ENCODE results near the gene PRKCE.
"Not testable (repeated sequence)": the region's sequence is repeated elsewhere in the genome, so short reads cannot be mapped to it uniquely, and the experiment has no call there.

The PRKCE gene

DNA sequence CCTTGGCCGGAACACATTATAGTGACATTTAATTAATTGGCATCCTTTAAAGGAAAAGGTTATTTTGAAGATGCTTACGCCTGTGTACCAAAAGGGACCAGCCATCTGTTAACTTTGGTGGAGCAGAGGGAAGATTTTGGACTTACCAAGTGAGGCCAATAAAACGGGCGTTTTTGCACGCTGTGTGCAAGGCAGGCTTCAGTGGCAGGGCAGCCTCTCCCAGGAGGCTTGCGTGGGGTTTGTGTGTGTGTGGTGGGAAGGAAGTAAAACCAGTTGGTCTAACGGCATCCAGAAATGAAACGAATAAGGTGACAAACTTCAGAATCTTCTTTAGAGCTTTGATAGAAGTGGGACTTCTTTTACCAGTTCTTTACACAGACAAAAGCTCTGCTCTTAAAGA lies 191.7 kb downstream of the PRKCE start:
- no peak for DNase-seq

DNA sequence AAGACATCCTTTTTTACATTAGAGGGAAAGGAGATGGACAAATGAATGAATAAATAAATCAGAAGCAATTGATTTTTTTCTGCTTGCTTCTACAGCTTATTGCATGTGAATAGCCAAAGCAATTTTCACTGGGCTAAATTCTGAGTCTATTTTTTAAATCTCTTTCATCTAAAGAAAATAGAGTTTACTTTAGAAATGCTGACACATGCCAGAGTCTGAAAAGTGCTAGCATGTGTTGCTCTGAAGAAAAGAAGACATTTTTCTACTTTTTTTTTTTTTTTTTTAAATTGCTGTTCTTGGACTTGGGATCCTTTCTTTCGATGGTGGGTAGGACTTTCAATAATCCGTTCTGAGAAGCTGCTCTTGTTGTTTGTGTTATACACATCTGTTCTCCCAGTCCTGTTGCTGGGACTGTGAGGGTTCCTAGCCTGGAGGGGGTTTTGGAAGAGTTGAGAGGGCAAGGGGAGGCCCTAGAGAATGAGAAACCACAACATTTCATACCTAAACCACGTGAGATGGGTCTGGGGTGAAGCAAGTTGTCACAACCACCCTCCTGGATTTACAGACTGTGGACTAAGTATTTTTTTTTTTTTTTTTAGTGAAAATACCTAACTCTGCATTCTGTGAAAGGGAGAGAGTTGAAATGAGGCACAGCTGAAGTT lies 193.5 kb downstream of the PRKCE start:
- no peak for DNase-seq

DNA sequence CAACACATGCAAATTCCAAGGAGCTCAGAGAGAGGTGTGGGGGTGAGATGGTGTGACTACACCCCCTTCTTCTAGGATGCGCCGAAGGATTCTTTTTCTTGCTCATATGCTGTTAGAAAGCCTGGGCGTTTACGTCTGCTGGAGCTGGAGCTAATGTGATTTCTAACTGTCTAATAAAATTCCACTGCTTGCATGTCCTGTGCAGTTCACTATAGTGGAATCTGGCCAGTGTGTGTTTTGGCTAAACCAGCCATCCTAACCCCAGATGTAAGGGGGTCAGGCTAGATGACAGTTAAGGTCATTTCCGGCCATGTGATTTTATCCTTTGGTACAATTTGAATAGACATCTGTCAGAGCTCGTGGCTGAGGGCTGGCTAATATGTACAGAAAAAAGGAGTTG lies 194.1 kb downstream of the PRKCE start:
- no peak for DNase-seq

DNA sequence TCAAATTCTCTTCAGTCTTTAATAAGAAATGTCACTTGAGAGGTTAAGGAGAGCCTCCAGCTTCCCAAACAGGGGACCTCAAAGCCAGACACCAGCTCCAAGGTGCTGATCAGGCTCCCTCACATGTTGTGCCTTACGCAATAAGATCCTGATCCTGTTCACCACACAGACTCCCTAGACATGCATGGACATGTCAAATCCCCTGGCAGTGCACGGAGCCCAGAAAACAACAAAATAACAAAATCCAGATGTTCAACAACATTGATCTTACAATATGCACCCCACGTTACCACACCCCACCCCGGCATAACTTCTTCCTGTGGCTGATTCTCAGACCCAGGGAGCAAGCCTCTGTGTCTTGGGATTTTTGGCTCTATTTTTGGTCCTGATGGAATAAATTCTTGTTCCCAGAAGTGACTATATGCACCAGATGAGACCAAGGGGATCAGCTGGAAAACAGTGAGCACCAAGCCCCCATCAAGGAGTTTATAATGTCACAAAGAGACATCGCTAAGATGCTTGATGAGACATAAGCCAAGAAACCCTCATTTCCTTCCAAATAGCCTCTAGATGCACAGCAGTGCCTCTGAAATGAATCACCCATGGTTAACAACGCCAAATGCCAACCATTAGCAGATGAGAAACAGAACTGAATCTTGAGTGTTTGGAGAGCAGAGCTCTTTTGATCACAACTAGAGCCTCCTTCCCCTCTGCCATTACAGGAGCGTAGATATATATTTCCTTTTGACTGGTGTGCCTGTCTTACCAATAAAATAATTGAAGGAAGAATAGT lies 198.2 kb downstream of the PRKCE start:
- DNase-seq, result no peak

DNA sequence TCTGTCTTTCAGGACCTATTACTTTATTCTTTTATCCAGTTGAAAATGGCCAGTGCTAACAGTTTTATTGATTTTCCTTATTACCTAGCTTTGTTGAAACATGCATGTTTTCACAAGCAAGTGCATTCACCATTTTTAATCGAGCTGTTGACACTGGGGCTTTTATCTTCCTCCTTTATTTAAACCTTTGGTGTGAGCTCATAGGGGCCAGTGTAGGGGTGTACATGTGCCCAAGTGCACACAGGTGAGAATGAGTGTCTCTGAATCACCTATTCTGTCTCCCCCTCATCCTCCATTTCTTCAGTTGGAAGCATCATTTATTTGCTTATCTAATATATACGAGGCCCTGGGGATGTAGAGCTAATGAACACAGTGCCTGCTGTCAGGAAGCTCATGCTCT lies 199.1 kb downstream of the PRKCE start:
- no peak for DNase-seq

DNA sequence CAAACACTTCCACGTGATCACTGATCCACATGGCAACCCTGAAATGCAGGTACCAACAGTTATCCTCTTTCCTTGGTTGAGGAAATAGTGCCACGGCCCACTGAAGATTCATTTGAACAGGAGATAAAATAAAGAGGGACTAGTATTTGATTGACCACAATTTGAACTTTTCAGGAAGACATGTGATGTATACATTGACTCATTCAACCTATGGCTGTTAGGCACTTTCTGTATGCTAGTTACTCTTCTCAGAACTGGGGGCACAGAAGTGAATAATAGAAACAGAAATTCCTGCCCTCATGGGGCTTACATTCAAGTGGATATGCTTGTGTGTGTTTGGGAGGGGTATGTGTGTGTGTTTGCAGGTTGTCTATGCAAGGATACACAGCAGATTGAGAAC lies 199.6 kb downstream of the PRKCE start:
- no peak for DNase-seq

DNA sequence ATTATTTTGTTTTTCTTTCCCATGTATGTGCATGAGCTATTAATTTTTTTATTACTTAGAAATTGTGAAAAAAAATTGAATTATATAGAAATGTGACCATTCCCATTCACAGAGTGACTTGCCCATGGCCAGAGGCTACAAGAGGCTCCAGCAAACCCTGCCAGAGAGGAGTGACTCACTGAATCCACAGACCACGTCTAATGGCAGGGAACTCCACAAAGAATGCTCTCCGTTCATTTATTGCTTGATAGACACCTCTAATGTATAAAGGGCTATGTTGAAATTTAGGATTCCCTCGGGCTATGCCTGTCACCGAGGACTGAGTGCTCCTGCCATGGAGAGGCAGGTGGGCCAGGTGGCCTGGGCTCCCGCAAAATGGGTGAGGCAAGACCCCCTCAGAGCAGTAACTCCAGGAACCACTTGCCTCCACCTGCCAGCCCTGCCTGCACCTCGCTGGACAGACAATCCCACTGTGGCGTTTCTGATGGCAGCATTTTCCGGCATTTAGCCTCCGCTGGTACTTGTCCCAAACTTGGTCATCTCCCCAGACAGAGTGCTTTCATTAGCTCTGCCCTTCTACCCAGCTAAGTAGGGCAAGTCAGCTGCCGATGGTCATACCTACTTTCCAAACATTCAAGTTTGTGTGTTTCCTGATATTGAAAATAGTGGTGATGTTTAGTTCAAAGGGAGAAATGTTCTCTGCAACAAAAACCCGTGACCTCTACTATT lies 200.3 kb downstream of the PRKCE start:
- DNase-seq, result no peak

DNA sequence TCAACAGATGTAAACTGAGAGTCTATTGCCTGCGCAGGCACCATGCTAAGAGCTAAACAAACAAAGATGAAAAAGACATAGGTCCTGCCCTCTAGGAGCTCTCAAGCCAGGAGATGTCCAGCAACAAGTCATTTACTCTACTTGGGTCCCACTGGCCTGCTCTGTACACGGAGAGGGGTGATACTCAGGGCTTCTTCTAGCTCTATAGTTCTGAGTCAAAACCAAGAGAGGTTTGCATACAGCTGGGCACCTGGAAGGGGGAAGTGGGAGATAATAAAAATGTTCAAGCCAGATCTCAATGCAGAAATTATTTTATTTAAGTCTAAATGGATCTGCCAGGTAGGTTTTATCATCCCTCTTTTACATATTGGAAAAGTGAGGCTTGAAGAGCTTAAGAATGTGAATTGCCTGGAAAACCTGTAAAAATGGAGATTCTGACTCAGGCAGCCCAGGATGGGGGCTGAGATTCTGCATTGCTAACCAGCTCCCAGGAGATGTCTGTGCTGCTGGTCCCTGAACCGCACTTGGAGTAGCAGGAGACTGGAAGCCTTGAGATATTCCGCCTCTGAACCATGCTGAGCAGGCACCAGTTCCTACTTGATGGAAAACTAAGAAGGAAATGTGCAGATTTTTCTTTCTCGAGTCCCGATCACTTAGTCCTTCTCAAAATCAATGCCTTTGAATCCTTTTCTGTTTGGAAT lies 201.1 kb downstream of the PRKCE start:
- DNase-seq, result no peak

DNA sequence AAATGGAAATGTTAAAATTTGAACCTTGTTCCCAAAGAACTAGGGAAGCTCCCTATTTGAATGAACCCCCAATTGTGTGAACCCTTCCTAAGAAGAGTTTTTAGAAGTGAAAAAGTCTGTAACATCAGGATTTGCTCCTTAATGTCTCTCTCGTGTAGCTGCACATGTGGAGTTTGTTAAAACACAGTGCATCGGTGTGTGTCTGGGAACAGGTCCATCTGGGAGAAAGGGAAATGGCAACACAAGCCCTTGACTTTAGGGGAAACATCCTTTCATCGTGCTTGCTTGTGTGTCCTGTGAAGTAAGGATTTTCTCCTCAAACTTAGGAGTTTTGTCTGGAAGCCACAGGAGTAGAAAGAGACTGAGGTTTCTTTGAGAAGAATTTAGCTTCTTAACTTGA lies 203.9 kb downstream of the PRKCE start:
- DNase-seq, result no peak

DNA sequence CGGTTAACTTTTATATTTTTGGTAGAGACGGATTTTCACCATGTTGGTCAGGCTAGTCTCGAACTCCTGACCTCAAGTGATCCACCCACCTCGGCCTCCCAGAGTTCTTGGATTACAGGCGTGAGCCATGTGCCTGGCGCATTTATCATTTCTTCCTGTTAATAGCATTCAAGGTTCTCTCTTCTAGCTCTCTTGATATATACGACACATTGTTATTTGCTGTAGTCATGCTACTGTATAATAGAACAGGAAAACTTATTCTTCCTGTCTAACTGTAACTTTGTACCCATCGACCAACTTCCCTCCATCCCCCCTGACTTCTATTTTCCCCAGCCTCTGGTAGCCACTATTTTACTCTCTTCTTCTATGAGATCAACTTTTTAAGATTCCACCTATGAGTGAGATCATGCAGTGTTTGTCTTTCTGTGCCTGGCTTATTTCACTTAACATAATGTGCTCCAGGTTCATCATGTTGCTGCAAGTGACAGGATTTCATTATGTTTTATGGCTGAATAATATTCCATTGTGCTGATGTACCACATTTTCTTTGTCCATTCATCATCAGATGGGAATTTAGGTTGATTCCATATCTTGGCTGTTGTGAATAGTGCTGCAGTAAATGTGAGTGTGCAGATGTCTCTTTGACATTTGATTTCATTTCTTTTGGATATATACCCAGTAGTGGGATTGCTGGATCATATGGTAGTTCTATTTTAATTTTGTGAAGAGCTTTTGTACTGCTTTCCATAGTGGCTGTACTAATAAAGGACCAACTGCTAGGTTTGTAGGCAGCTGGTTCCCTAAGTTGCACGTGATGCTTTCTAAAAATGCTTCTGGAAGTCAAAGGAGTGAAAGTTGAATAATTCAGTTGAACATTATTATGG lies 205.2 kb downstream of the PRKCE start:
- DNase-seq, result no peak

DNA sequence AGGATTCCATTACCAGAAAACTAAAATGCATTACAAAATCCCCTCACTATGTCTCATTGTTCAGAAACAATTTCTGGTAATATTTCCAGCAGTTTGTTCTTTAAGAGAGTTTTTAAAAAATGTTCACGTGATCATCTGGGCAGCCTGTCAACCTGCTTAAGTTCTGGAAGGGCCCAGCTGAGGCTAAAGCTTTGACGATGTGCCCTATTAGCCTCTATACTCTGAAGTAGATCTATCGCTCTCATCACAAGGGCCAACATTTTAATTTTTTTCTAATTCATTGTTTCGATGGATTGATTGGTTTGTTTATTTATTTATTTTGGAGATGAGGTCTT lies 205.8 kb downstream of the PRKCE start:
- no peak for DNase-seq

DNA sequence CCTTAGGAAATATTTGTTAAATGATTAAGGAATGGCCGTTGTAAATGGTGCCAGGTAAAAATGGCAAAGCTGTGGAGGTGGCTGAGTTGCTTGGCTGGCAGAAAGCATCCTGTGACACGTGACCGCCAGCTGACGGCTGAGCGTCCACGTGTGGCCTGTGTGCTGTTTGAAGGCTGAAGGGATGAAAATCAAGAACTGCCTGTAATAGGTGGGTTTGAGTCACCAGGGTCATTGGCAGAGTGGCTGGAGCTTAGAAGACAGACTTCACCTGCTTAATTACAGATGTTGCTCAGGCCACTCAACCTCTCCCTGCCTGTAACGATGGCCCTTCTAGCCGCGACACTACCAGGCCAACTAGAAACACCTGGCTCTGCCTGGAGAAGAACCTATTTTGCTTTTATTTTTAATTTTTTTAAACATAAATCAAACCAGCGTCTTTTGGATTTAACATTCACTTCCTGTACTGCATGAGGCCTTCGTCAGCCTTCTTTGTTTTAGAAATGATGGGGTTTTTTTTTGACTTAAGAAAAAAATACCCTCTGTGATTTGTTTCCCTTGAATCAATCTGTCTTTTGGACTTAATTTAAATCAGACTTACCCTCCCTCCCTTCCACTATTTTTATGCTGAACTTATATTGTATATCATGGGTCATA lies 206.5 kb downstream of the PRKCE start:
- peak; percentile 39 to 53 for DNase-seq

DNA sequence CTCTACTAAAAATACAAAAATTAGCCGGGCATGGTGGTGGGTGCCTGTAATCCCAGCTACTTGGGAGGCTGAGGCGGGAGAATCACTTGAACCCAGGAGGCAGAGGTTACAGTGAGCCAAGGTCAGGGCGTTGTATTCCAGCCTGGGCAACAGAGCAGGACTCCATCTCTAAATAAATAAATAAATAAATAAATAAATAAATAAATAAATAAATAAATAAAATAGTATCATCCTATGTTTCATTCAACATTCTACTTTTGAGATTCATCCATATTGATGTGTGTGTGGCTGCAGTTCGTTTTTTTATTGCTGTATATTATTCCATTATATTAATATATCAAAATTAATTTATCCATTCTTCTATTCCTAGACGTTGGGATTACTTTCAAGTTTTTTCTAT lies 207.4 kb downstream of the PRKCE start:
- not testable (repeated sequence) for DNase-seq

DNA sequence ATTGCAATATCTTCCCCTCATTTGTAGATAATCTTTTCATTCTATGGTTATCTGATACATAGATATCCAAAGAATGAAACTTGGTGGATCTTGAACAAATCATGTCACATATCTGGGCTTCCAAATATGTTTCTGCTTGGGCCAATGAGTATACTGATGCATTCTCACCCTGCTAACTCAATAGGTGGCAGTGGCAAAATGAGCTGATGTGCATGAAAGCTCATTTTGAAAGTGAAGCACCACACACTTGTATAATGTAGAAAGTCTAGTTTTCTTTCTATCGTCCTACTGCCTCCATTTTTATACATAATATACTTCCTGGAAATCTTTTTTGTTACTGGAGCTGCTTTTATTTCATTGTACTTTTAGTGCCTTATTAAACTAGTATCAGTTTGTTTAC lies 208.2 kb downstream of the PRKCE start:
- no peak for DNase-seq

DNA sequence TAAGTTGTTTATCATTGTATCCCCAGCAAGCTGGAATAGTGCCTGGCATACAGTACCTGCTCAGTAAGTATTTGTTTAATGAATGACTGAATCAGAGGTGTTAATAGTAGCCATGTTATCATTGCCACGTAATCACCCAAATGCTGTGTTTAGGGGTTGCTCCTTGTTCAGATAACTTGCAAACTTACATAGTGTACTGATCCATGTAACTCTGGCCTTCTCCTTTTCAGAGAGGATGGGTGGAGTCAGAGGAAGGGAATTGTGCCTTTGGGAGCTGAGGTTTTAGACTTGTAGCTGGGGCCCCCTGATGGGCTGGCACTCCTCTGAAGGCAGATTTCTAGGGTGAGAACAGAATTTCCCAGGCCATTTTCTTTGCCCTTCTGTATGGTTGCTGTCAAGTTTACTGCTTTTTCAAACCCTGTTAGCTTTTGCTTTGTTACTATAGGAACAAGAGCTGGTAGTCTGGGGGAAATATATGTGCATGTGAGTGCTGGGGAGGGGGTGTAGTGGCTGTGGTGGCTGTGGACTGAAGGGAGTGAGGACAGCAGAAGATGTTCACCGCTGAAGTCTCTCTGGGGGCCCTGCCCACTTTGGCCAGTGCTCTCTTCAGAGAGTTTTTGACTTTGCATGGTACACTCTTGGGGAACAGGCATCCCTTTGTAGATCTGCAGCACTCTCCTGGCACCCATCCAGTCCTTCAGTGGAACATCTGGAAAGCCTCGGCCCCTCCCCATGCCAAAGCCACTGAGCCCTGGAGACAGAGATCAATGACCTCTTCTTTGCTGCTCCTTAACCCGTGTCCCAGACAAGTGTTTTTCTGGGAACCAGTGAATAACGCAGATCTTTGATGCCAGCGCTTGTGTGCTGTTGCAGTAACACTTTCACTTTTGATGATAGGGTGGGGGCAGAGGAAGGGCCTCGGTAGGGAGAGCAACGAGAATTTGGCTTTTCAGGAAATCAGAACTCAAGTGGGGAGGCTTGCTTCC lies 209.0 kb downstream of the PRKCE start:
- DNase-seq, result no peak

DNA sequence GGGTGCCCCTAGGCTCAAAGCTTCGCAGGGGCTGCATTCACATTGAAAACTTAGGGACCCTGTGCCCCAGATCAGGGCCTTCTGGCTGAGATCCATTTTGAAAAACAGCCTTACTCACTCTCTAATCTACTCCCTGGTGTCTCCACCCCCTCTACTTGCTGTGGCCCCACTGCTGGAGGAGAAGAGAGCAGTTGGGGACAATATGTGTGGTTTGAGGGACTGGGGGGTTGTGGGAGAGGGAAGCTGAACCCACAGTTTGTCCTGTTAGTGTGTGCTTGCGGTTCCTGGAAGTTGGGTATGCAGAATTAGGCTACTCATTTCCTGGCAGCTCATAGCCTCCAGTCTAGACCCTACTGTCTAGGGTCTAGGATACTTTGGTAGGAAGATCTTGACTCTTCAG lies 211.4 kb downstream of the PRKCE start:
- DNase-seq, result no peak

DNA sequence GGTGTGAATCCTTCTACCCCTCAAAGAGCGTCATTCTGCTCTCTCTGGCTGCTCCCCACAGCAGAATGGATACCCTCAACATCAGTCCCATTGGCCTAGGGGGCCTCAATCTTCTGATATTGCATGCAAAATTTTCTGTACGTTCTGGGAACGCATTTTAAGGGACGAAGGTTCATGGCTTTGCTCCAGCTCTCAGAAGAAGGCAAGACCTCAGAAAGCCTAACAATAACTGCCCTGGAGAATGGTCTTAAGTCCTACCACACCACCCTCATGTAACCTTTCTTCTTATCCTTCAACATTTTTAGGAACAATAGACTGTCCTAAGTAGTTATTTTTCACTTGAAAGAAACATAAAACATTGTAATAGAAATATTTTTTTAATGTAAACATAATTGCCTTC lies 212.6 kb downstream of the PRKCE start:
- no peak for DNase-seq

DNA sequence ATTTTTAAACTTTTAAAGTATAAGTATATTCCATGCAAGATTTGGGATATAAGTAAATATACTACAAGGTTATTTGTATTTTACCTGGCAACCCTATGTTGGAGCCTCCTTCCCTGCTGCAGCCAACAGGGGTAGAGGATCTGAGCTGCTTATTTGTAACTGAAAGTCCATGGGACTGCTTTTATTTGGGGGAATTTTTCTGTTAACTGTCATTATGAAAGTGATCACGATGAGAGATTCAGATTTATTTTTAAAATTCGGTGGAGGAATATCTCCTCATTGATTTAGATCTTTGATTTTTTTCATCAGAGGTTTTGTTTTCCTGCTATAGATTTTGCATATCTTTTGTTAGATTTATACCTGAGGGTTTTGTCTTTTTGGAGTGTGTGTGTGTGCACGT lies 215.9 kb downstream of the PRKCE start:
- DNase-seq, result no peak

DNA sequence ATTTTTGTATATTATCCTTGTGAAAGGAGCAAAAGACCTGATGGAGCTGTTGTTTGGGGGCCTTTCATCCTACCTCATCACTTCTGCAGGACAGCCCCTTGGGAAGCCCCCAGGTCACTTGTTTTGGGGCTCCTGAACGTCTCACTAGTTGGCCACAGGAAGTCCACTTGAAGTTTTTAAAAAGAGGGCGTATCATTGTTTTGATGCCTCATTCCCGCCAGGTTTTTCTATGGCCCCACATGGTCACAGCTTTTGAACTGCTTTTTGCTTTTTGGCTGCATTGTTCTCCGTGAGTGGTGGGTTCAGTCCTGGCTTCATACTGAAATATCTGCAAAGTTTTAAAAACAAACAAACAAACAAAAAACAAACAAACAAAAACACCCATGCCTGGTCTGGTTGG lies 216.3 kb downstream of the PRKCE start:
- DNase-seq, result no peak

DNA sequence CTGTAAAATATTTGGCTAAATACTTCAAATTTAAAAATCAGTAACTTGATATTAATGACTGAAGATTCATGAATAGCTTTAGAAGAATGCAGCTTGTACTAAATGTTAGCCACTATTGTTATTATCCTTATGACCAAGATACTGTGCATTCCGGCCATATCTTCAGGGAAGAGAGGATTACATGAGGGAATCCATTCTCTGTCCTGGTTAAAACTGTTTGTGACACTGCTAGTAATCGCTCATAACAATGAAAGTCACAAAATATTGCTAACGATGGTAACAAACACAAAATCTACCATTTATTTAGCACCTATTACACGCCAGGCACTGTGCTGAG lies 217.7 kb downstream of the PRKCE start:
- no peak for DNase-seq

DNA sequence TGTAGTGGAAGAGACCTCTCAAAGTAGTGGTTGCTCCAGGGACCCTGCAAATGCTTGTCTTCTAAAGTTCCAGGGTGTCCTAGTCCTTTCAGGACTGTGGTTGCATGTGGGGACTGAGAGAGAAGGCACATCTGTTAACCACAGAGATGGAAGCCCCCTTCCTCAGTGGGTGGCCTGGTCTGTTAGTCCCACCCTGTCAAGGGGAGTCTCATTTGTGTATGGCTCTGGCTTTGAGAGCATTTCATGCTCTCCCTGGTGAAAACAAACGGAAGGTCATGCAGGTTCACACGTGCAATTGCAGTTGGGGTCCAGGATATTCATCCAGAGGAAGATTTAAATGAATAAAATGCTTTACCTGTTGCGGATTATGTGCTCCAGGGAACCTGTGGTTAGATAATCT lies 219.6 kb downstream of the PRKCE start:
- DNase-seq, result no peak
